Measurements from ENCODE around the gene TEX13A.

DNA sequence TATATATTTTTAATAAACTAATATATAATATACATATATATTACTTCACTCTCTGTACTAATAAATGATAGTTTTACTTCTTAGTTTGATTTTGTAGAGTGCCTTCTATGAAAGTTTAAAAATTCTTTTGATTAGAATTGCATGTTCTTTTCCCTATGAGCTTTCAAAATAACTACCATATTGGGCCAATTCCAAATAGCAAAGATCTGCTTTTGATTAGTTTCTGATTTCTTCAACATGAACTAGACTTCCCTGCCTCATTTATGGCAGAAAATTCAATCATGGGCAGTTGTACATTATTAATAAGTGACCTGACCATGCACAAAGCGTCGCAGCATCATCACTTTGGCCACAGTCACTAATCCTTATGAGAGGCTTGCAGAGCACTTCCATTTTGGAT lies 48.9 kb upstream of the TEX13A start:
- TF ChIP-seq, protein P1, sequence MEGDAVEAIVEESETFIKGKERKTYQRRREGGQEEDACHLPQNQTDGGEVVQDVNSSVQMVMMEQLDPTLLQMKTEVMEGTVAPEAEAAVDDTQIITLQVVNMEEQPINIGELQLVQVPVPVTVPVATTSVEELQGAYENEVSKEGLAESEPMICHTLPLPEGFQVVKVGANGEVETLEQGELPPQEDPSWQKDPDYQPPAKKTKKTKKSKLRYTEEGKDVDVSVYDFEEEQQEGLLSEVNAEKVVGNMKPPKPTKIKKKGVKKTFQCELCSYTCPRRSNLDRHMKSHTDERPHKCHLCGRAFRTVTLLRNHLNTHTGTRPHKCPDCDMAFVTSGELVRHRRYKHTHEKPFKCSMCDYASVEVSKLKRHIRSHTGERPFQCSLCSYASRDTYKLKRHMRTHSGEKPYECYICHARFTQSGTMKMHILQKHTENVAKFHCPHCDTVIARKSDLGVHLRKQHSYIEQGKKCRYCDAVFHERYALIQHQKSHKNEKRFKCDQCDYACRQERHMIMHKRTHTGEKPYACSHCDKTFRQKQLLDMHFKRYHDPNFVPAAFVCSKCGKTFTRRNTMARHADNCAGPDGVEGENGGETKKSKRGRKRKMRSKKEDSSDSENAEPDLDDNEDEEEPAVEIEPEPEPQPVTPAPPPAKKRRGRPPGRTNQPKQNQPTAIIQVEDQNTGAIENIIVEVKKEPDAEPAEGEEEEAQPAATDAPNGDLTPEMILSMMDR (IDR thresholded peaks at IDR 0.05) = no peak
- TF ChIP-seq POLR2A (IDR thresholded peaks at IDR 0.05) = no peak
